HG02970 (cell line): ENCODE measurements around the gene MICA.
A peak's percentile ranks its signal among the peaks of the same experiment; 100 is the strongest.
"Not testable (repeated sequence)": the region's sequence is repeated elsewhere in the genome, so short reads cannot be mapped to it uniquely, and the experiment has no call there.

Experiments used
- ATAC-seq: cut with Tn5 transposase; IDR thresholded peaks from one replicate; pipeline ENCODE4 v1.9.1; 2021; ENCODE audit warnings: mild to moderate bottlenecking, moderate library complexity, moderate number of reproducible peaks; ENCODE audit not compliant: unreplicated experiment, low FRiP score

MICA gene

GRCh38 chr6:31450751-31451150 is 47.4 kb downstream of the MICA start:
- no peak for ATAC-seq

- ATAC-seq = no peak
Observed at GRCh38 chr6:31452859-31453258, 49.5 kb downstream of the MICA start.

GRCh38 chr6:31453259-31453658 is 49.9 kb downstream of the MICA start:
- no peak for ATAC-seq

GRCh38 chr6:31459864-31460263 is 56.5 kb downstream of the MICA start:
- ATAC-seq = not testable (repeated sequence)

- ATAC-seq = no peak
Observed at GRCh38 chr6:31460361-31461025, 57.1 kb downstream of the MICA start.

- ATAC-seq = no peak
Observed at GRCh38 chr6:31462026-31462963, 58.9 kb downstream of the MICA start.

- peak; percentile 83 for ATAC-seq
Observed at GRCh38 chr6:31462964-31463870, 59.8 kb downstream of the MICA start.

GRCh38 chr6:31464252-31465184 is 61.1 kb downstream of the MICA start:
- no peak for ATAC-seq
